GM21717 (cell line): ENCODE measurements around the gene HOXD11.

ENCODE experiments used
- ATAC-seq: cut with Tn5 transposase; IDR thresholded peaks from one replicate; pipeline ENCODE4 v1.9.1; 2021; ENCODE audit warnings: mild to moderate bottlenecking, moderate library complexity; ENCODE audit not compliant: unreplicated experiment

The HOXD11 gene

DNA sequence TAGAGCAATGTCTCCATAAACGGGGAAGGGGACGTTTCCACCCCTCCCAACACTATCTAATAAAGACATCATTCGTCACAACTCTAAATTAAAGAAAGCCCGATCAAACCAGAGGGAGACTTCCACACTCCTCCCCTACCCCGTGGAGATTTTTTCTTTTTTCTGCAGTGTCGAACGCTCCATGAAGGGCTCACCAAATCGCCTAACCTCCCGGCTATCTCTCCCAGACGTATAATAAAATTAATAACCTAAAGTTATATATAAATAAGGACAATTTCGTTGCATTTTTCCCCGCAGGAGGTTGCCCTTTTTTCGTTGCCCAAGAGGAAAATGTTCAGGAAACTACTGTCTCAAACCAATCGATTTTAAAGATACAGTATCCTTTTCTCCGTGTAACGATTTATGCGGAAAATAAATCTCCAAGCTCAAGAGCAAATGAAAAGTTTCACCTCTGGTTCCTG is 25.7 kb upstream of the HOXD11 start:
- ATAC-seq: no peak

DNA sequence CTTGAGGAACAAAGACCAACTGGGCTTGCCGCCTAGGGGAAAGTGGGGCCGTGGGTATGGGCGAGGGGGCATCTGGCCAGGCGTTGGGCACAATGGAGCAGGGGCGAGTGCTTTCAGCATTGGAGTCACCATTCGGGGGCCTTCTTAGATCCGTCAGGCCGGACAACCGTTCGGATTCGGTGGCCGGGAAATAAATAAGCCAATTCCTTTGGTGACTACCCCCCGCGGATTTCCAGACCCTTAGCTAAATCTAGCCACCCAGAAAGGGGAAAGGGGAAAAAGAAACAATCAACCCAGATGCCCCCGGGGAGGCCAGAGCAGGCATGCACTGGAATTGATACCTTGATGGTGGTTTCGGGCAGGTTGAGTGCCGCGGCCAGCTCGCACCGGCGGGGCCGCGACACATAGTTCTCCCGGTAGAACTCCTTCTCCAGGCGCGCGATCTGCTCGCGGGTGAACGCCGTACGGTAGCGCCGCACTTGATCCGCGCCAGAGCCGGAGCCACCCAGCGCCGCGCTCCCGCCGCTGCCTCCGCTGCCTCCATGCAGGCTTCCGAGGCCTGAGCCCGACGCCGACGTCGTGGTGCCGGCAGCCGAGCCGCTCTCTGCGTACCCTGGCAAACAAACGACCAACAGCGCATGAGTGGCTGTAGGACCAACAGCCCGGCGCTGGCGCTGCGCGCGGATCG is 25.1 kb upstream of the HOXD11 start:
- no peak for ATAC-seq

DNA sequence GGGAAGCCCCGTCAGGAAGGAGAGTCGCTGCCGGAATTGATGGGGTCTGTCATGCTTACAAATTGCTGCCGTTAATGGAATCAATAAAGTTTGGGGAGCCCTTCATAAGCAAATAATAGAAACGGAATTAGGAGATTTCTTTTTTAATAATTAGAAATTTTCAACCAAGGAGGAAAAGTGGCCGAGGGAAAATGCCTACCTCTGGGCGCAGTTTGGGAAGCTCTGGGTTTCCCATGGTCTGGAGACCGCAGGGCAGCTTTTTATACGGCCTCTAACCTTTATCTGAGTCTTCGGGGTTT is 24.6 kb upstream of the HOXD11 start:
- ATAC-seq: no peak

DNA sequence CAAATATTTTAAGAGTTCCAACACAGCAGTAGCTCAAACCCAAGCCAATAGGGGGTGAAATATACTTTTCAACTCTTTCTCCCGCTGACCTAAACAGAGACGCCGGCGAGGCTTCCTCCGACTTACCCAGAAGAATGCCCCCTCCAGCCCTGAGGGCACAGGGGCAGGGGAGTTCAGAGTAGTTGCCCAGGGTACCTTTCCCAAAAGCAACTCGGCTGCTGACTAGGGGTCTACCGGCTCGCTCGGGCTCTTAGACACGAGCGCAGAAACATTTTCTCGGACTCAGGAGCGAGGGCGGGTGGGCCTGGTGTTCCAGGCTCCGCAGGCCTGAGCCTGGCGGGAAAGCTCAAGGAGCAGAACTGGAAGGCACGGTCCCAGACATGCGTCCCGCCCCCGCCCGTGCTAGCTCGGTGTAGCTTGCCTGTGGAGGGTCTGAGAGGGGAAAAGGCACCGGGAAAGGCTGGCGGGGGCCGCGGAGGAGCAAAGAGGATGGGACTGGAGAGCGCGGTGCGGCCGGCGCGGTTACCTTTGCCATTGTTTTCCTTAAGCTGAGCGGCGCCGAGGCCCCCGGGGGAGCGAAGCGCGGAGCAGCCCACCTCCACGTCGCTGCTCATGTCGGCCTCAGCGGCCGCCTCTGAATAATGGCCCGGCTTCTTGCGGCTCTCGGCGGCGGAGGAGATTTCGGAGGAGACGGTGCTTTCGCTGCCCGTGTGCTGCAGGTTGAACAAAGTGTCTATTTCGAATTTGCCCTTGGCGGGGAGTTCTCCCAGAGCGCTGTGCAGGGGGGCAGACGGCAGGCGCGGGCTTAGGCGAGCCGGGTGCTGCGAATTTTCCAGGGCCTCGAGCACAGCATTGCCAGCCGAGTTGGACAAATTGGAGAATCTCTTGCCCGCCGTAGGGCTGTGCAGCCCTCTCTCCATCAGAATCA is 24.0 kb upstream of the HOXD11 start:
- ATAC-seq: no peak

DNA sequence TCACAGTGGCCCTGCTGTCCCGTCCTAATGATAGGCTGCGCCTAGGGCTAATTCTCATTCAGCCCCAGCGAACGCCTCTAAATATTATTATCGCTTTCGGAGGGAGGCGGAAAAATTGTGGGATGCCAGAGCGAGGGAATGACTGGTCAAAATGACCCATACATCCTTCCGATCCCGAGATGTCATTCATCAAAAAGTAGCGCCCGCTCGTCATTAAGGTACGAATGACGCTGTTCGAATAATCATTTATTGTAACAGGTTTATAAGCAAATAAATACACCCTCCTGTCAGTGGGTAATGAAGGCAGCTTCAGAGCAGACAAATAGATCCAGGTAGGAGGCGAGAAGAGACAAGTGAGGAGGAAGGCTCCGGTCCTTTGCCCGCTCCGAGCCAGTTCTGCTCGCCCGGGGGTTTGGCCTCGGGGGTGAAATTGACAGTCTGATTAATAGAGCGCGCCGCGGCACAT is 23.3 kb upstream of the HOXD11 start, which contains the start of gene EVX2:
TSS of gene EVX2 (minus strand) at position 167 of the 466 bp plus-strand sequence. CDS start 186 bp downstream, outside the sequence.
- no peak for ATAC-seq

DNA sequence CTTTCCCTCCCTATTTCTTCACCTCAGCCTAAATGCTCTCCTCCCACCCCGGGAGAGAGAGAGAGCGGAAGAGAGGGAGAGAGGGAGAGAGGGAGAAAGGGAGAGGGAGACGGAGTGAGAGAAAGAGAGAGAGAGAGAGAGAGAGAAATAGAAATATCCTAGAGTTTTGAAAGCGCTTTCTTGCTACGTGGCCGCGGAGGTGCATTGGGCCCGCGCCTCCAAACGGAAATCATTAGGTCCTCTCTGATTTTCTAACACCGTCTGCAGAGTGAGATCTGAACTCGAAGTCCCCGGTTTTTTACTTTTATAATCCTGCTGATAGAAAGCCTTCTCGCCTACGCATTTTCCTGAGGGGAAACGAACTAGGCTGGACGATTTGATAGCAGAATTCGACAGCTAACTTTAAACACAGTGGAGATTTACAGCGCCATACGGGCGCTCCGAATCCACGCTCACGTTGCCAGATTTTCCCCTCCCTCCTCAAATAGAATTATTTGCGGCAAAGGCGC is 22.4 kb upstream of the HOXD11 start:
- no peak for ATAC-seq

DNA sequence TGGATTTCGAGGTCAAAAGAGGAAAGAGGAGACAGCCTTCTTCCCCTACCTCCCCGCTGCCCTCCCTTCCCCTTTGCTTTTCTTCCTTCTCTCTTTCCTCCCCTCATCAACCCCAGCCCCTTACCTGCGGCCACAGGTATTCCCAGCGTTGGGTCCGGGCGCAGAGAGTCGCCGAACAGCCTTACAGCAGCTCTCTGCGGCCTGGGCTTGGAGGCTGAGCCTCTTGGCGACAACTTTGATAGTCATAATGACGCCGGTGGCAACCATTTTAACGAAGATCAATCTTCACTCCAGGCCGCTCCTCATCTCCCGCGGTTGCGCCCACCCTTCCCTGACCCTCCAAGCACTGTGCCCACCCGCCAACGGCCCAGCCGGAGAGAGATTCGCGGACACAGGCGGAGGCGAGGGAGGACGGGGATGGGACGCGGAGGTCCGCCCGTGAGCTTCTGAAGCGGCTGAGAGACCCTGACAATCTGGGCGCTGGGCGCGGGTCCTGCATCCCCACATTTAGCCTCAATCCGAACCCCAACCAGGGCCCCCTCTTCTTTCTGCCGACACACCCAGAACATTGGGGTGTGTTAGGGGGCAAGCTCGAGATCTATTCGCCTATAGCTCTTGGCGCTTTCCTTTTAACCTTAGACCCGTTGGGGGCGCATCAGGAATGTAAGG is 21.8 kb upstream of the HOXD11 start:
- ATAC-seq: no peak

DNA sequence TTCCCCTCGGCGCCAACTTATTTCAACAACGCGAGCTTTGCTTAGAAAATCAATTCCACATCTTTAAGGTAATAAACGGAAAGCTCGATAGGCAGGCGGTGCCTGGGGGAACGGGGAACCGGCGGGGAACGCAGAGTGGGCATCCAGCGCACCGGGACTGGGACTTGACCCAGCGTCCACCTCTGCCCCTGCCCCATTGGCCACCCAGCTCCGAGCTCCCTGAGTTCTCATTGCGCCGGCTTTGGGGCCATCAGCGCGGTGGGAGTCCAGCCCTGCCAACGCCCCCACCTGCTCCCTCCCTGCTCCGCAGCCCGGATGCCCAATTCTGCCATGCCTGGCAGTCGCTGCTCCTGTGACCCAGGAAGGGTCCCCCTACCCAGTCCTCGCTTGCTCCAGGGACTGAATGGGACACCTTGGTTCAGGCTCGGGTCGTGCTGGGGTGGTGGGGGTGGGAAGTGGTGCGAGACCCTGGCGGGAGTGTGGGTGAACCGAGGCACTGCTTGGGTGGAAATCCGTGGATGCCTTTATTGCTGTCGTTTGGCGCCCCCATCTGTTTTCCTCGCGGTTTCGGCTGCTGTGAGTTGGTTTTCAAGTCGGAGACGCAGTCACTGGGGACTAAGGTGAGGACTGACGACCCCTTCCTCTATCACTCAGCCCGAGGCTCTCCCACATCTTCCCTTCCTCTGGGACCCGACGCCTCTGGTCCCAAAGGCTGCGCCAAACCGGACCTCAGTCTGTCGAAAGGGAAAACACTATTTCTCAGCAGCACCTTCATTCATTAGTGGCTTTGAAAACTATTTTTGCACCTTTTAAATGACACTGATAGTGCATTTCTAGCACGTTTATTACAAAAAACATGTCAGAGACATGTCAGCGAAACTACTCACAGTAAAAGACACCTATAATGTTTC is 21.0 kb upstream of the HOXD11 start:
- no peak for ATAC-seq

DNA sequence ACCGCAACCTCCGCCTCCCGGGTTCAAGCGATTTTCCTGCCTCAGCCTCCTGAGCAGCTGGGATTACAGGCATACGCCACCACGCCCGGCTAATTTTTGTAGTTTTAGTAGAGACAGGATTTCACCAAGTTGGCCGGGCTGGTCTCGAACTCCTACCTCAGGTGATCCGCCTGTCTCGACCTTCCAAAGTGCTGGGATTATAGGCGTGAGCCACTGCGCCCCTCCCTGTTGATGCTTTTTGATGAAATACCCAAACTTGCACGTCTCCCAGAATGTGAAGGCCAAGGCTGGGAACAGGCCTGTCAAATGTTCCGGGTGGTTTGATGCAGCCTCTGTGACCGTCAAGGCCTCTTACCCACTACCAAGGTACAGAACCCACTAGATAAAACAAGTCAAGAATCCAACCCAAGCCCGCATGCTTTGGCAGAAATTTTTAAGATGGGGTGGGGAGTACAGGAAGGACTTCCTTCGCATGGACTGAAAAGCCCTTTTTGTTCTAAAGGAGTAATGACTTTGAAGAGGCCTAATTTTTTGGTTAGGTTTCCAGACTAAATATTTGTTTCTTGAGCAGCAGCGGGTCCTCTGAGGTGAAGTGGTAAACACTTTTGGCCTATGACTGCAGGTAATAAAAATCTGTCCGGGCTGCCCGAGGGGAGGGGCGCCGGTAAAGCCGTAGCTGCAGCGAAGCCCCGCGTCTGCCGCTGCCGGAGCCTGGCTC is 19.6 kb upstream of the HOXD11 start:
- no peak for ATAC-seq

DNA sequence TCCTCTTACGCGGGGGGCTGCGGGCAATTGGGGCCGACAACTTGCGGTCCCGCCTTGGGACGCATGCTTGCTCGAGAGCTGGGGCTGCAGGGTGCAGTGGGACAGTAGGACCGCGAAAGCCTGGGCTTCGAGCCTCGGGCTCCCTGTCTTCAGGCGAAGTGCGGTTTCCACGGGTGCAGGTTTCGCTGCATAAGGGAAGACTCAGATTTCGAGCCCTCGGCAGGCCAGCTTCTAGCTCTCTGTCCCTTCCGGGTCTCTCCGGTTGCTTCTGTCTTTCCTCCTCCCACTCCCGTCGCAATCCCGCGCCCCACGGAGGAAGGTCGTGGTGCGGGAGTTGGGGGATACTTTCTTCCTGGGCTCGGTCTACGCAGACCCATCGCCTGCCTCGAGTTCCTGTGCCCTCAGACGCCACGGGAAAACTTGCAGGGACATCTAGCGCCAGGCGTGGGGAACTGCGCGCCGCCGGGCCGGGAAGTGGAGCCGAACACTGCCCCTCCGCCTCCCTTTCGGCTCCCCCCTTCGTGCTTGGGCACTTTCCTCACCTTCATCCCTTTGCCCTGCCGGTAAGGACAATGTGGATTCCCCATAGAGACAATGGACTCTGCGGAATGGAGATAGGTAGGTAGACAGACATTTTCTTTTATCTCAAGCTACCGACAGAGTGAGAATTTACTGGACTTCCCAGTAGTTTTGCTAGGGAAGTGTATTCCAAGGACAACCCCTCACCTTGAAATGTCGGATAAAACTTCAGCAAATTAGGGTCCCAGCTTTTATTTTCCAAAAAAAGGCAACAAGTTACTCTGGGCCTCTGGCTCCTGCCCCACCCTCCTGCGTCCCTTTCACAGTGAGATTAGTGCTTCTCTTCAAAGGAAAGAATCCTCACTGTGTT is 18.8 kb upstream of the HOXD11 start:
- peak; percentile 66 for ATAC-seq

DNA sequence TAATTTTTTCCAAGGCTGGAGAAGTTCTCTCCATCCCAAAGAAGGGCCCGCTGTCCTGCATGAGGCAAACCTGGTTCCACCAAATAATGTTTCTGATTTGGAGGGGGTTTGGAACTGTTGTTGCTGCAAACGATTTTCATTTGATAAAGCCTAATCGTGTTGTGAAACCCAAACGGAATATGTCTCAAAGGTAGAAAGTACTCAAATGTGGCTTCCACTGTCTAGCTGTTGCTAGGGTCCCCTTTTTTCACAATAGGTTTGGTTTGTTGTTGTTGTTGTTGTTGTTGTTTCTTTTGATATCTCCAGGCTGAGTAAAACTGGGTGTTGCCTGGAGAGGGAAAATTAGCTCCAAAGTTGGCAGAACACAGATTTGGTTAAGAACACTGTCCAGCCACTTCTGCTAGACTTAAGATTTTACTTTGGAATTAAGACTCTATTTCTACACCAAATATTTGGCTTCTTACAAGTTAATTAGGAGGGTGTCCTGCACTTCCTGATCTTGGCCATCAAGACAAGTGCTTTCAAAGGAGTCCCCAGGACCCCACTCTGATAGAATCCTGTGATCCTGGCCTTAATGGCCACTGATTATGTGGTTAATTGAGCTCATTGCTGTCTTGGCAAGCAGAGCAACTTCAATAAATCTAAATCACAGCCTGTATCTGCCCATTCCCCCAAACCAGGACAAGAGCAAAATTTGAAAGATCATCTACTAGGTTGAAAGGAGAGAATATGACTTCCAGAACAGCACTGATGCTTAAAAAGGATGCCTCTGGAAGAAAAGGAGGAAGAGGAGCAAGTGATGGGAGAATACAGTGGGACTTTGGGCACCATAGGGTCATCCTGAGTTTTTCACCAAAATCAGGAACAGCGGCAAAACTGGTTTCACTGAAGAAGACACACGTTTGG is 17.9 kb upstream of the HOXD11 start:
- ATAC-seq: no peak

DNA sequence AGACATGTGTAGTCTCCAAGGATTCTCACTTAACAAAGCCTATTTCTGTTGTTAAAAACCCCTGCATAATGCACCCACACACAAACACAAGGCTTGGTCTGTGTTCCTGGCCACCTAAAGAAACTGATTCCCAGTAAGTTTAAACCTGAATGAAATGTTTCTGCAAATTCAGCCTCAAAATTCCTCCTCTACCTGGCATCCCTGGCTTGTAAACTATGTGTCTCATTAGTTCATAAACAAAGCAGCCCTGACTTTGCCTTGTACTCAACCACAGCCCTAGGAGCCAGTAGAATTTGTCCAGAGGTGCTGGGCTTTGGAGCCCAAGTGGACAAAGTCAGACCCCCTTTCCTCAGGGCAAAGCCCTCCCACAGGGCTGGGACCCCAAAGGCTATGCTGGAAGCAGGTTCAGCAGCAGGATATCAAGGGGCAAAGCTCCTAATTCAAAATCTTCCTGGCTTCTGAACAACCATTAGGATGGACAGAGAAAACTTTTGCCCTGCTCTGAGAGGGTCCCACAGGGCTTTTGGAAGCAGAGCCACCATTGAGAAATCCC is 17.2 kb upstream of the HOXD11 start:
- ATAC-seq: no peak

DNA sequence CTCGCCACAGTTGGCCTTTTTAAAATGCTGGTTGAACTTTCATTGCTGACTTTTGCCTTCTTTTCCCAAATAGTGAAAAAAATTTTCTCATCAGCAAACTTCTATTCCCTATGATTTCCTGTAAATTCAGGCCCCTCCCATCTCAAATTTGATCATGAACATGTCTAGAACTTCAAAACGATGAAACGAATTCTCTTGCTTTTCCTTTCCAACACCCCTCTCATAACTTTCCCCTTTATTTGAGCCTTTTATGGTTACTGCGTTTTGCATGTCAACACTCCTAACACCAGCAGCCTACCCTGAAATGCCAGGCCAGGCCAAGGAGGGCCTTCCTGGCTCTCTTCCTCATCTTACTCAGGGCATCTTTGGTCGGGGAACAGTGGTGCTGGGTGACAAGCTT is 16.2 kb upstream of the HOXD11 start:
- no peak for ATAC-seq

DNA sequence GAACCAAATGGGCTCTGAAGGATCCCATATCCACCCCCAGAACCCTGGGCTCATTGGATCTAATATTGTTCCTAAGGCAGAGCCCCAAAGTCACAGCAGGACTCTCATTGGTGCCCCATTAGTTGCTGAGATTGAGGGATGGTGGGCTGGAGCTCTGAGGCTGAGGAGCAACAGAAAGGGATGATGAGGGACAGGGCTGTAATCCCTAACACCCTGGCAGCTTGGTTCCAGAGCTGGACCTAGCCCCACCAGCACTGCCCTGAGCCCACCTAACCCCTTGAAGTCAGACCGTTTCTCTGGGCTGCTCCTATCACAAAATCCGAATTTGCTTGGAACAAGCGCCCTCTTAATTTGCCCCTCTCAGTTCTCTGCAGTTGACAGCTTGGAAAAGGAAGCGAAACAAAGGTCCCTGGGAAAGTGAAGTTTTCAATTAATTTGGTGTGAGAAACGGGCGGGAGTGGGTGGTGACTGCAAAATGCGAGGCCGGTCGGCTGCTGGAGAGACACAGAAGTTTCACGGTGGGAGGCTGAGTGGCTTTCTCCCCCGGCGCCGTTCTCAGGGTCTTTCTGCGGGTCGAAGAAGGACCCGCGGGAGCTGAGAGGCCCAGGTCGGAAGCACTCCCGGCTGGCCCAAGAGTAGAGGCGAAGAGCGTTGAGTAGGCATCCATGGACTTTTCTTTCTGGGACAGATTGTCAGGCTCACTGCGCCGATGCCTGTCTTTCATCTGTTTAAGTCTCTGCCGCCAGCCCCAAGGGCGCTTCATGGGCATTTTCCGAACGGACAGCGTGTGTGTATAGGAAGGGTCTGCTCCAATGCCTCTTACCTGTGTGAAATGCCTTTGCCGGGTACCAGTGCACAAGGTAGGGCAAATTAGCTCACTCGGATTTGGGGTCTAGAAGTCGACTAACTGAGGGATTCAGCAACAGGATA is 15.5 kb upstream of the HOXD11 start:
- ATAC-seq: no peak

DNA sequence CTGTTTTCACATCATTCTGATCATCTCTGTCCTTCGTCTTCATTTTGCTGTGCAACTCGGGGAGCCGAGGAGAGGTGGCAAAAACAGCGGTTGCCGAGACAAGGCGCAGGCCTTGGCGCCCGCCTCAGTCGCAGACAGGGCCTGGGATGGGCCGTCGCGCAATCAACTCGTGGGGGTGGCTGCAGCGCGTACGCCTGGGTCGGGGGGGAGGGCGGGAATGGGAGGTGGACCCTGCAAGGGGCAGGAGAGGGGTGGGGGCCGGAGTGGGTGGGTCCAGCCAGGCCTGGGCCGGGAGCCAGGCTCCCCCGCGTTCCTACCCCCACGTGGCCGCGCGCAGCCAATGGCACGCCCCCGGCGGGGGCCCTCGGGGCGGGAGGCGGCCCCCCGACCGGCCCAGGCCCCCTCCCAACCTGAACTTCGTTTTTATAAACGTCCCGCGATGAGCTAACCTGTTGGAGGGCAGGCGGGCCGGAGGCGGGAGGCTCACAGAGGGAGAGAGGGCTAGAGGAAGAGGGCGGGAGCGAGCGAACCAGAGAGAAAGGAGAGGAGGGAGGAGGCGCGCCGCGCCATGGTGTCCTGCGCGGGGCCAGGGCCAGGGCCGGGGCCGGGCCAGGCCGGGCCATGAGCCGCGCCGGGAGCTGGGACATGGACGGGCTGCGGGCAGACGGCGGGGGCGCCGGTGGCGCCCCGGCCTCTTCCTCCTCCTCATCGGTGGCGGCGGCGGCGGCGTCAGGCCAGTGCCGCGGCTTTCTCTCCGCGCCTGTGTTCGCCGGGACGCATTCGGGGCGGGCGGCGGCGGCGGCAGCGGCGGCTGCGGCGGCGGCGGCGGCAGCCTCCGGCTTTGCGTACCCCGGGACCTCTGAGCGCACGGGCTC is 14.6 kb upstream of the HOXD11 start, which contains the start of gene HOXD13:
TSS of gene HOXD13 (plus strand) at position 452 of the 875 bp plus-strand sequence. CDS start at position 622, 170 bp downstream.
- ATAC-seq: no peak
